ENCODE measurements around the gene SFRP2. TPM values are rescaled to one million over a fixed set of nuclear protein-coding genes. Genes with fewer than 3 reads are reported as not detected.

SFRP2 gene
- total and polyA plus RNA-seq, 10 of the 15 experiments (the other 5 are each of a cell fraction or from before 2014, with no cell fraction given) = 0.11 to 0.33 (median 0.16) TPM; not detected in 7

DNA sequence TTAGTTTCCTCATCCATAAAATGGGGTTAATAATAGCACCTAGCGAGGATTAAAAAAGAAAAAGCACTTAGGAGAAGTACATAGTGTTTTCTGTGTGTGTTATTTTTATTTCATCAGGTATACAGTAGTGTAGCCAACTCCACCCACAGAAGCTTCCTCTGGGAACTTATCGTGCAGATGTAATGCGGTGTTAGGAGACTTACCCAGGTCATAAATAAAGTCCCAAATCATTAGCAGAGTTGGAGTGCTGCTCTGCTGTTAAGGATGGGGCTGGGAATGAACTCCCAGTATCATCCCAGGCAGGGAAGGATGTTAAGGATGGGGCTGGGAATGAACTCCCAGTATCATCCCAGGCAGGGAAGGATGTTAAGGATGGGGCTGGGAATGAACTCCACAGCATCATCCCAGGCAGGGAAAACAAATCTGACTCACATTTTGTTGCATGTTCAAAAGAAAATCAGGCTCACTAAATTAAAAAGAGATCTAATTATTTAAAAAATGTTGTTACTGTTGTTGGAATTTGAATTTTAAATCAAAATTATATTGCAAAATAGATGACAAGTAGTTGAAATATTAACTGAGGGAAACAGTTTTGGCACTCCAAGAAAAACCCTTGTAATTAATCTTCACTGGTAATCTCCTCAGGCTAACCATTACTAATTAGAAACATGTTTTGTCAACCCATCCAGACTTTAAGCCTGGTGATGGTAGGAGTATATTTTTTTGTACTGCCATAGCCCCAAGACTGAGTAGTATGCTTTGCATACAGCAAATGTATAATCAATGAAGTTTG, 10.2 kb upstream of the SFRP2 start:
- in situ Hi-C loops (cut with MboI) (no loop called here), intact Hi-C loops (cut with micrococcal nuclease; ENCODE audit: unreplicated experiment) (no loop called here)
- Histone ChIP-seq H3K9me3 (replicated peaks; ENCODE audit: control insufficient read depth, insufficient read depth, low read length) (no peaks in the 10 kb centered on the region), H3K4me2 (ENCODE audit: control insufficient read depth, insufficient read depth) (no peak overlapping the region), H3K36me3 (ENCODE audit: control insufficient read depth in 2 of 2, insufficient read depth in 2 of 2, low read length in 1 of 2) (no peaks in the 10 kb centered on the region), H2AFZ (ENCODE audit: control insufficient read depth, low read depth, low read length) (no peak overlapping the region), H3K27ac (ENCODE audit: control insufficient read depth, insufficient read depth) (no peak overlapping the region), H3K9ac (ENCODE audit: control insufficient read depth, insufficient read depth, low read length) (no peak overlapping the region), H3K4me3 (no peak overlapping the region), H3K27me3 (replicated peaks in 1 of 2; ENCODE audit: control insufficient read depth in 2 of 2, insufficient read depth in 2 of 2, low read length in 1 of 2) (0 out of 4 replicates have a peak, but pooled peaks cover 0 to under 1% of the 10 kb centered on the region in 2 experiments), H4K20me1 (ENCODE audit: control insufficient read depth, insufficient read depth) (no peaks in the 10 kb centered on the region), H3K4me1 (ENCODE audit: control insufficient read depth, insufficient read depth, low read length) (no peaks in the 10 kb centered on the region), H3K79me2 (ENCODE audit: control insufficient read depth, insufficient read depth, low read length) (no peaks in the 10 kb centered on the region)
- FAIRE-seq (no peak), ATAC-seq (no peak), DNase-seq (ENCODE audit: low read depth, low spot score) (no peak)
- TF ChIP-seq GABPA (IDR thresholded peaks at IDR 0.05; ENCODE audit: low read depth) = no peak
- TF ChIP-seq, protein P1, sequence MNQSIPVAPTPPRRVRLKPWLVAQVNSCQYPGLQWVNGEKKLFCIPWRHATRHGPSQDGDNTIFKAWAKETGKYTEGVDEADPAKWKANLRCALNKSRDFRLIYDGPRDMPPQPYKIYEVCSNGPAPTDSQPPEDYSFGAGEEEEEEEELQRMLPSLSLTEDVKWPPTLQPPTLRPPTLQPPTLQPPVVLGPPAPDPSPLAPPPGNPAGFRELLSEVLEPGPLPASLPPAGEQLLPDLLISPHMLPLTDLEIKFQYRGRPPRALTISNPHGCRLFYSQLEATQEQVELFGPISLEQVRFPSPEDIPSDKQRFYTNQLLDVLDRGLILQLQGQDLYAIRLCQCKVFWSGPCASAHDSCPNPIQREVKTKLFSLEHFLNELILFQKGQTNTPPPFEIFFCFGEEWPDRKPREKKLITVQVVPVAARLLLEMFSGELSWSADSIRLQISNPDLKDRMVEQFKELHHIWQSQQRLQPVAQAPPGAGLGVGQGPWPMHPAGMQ (IDR thresholded peaks at IDR 0.05; ENCODE audit: borderline replicate concordance) = no peak
- SMC1A ChIA-PET (ENCODE audit: uncharacterized antibody, unreplicated experiment) = no interaction called here
- CTCF ChIA-PET = no interaction called here
- POLR2A ChIA-PET = no interaction called here
- RAD21 ChIA-PET (ENCODE audit: unreplicated experiment) = no interaction called here
- WGBS (ENCODE audit: insufficient coverage, insufficient replicate concordance, low lambda C conversion rate, missing lambda C conversion rate) = 59% methylated on average over 3 of the region's 3 CpGs
- BruUV-seq (replicated peaks) = no TSS peak

DNA sequence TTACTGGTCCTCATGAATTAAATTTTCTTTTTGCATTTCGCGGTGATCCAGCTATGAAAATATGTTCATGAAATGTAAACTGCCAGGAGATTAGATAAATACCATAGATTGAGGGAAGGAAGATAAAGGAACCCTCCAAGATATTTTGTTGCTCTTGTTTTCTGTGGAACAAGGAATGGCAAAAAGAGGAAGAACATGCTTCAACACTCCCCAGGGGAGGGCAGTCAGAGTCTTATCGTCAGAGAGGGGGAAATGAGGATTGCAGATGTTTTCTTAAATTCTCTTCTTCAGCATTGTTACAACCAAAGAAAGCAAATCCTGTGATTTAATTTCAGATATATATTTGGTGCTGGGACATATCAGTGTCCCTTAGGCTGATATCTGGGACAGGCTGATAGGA, 9.5 kb upstream of the SFRP2 start:
- Histone ChIP-seq H3K9me3 (replicated peaks; ENCODE audit: control insufficient read depth, insufficient read depth, low read length) (no peaks in the 10 kb centered on the region), H4K20me1 (ENCODE audit: control insufficient read depth, insufficient read depth) (no peaks in the 10 kb centered on the region), H3K4me3 (no peak overlapping the region), H2AFZ (ENCODE audit: control insufficient read depth, low read depth, low read length) (no peak overlapping the region), H3K79me2 (ENCODE audit: control insufficient read depth, insufficient read depth, low read length) (no peaks in the 10 kb centered on the region), H3K27me3 (replicated peaks in 1 of 2; ENCODE audit: control insufficient read depth in 2 of 2, insufficient read depth in 2 of 2, low read length in 1 of 2) (0 out of 4 replicates have a peak, but pooled peaks cover 0 to 2% of the 10 kb centered on the region in 2 experiments), H3K36me3 (ENCODE audit: control insufficient read depth in 2 of 2, insufficient read depth in 2 of 2, low read length in 1 of 2) (no peaks in the 10 kb centered on the region), H3K4me1 (ENCODE audit: control insufficient read depth, insufficient read depth, low read length) (no peaks in the 10 kb centered on the region), H3K27ac (ENCODE audit: control insufficient read depth, insufficient read depth) (no peak overlapping the region), H3K4me2 (ENCODE audit: control insufficient read depth, insufficient read depth) (no peak overlapping the region), H3K9ac (ENCODE audit: control insufficient read depth, insufficient read depth, low read length) (no peak overlapping the region)
- intact Hi-C loops (cut with micrococcal nuclease; ENCODE audit: unreplicated experiment) = no loop called here
- POLR2A ChIA-PET = no interaction called here
- SMC1A ChIA-PET (ENCODE audit: uncharacterized antibody, unreplicated experiment) = no interaction called here
- CTCF ChIA-PET = interaction anchor here (4.9 kb wide), 1 partner anchor 12 kb away, joined by 25 read pairs; no protein-coding TSS in a partner anchor
- RAD21 ChIA-PET (ENCODE audit: unreplicated experiment) = no interaction called here
- FAIRE-seq (no peak), ATAC-seq (no peak), DNase-seq (ENCODE audit: low read depth, low spot score) (no peak)
- no TSS peak for BruUV-seq (replicated peaks)
- WGBS (ENCODE audit: insufficient coverage, insufficient replicate concordance, low lambda C conversion rate, missing lambda C conversion rate) = 67% methylated on average over 3 of the region's 3 CpGs
- in situ Hi-C loops (cut with MboI) = no loop called here
- no peak for TF ChIP-seq YY1 (IDR thresholded peaks at IDR 0.05; ENCODE audit: low read depth, low read length)
- no peak for TF ChIP-seq PAX8 (IDR thresholded peaks at IDR 0.05)
- no peak for TF ChIP-seq SRF (IDR thresholded peaks at IDR 0.05; ENCODE audit: low read depth in 2 of 2, low read length in 2 of 2)
- no peak for TF ChIP-seq NR2C1 (IDR thresholded peaks at IDR 0.05)
- TF ChIP-seq FOXK2 (IDR thresholded peaks at IDR 0.05) = no peak
- TF ChIP-seq, protein P2, sequence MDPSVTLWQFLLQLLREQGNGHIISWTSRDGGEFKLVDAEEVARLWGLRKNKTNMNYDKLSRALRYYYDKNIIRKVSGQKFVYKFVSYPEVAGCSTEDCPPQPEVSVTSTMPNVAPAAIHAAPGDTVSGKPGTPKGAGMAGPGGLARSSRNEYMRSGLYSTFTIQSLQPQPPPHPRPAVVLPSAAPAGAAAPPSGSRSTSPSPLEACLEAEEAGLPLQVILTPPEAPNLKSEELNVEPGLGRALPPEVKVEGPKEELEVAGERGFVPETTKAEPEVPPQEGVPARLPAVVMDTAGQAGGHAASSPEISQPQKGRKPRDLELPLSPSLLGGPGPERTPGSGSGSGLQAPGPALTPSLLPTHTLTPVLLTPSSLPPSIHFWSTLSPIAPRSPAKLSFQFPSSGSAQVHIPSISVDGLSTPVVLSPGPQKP (IDR thresholded peaks at IDR 0.05; ENCODE audit: low read depth, low read length) = no peak
- no peak for TF ChIP-seq CHD4 (IDR thresholded peaks at IDR 0.05)
- TF ChIP-seq, protein P3, sequence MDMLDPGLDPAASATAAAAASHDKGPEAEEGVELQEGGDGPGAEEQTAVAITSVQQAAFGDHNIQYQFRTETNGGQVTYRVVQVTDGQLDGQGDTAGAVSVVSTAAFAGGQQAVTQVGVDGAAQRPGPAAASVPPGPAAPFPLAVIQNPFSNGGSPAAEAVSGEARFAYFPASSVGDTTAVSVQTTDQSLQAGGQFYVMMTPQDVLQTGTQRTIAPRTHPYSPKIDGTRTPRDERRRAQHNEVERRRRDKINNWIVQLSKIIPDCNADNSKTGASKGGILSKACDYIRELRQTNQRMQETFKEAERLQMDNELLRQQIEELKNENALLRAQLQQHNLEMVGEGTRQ (IDR thresholded peaks at IDR 0.05; ENCODE audit: borderline replicate concordance, low read depth, low read length) = no peak
- TF ChIP-seq HDGF (IDR thresholded peaks at IDR 0.05) = no peak
- TF ChIP-seq, protein P4, sequence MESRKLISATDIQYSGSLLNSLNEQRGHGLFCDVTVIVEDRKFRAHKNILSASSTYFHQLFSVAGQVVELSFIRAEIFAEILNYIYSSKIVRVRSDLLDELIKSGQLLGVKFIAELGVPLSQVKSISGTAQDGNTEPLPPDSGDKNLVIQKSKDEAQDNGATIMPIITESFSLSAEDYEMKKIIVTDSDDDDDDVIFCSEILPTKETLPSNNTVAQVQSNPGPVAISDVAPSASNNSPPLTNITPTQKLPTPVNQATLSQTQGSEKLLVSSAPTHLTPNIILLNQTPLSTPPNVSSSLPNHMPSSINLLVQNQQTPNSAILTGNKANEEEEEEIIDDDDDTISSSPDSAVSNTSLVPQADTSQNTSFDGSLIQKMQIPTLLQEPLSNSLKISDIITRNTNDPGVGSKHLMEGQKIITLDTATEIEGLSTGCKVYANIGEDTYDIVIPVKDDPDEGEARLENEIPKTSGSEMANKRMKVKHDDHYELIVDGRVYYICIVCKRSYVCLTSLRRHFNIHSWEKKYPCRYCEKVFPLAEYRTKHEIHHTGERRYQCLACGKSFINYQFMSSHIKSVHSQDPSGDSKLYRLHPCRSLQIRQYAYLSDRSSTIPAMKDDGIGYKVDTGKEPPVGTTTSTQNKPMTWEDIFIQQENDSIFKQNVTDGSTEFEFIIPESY (IDR thresholded peaks at IDR 0.05) = no peak
